HEK293 (cell line): ENCODE measurements around the gene S100A1.

Experiments used
- CTCF ChIP-seq: fragments of 450-650 bp; formaldehyde crosslinking; IDR thresholded peaks from 2 replicates; pipeline ENCODE4 v1.5.1; 2016; ENCODE audit warnings: missing biosample characterization, missing genetic modification characterization
- FEZF1 ChIP-seq: fragments of 450-650 bp; formaldehyde crosslinking; IDR thresholded peaks from 2 replicates; pipeline ENCODE4 v1.5.1; 2016; ENCODE audit warnings: missing biosample characterization, missing genetic modification characterization
- GLI4 ChIP-seq: fragments of 450-650 bp; formaldehyde crosslinking; IDR thresholded peaks from 2 replicates; pipeline ENCODE4 v1.5.1; 2016; ENCODE audit warnings: missing biosample characterization, missing genetic modification characterization
- GLIS2 ChIP-seq: fragments of 450-650 bp; formaldehyde crosslinking; IDR thresholded peaks from 2 replicates; pipeline ENCODE4 v1.5.1; 2016; ENCODE audit warnings: missing biosample characterization, missing genetic modification characterization
- HIC1 ChIP-seq: fragments of 450-650 bp; formaldehyde crosslinking; IDR thresholded peaks from 2 replicates; pipeline ENCODE4 v1.5.1; 2016; ENCODE audit warnings: missing biosample characterization, missing genetic modification characterization
- HOXA7 ChIP-seq: sonication (generic); formaldehyde crosslinking; IDR thresholded peaks from 2 replicates; pipeline ENCODE4 v1.8.1; 2022; ENCODE audit warnings: missing genetic modification reagents, borderline replicate concordance
- KLF16 ChIP-seq: fragments of 450-650 bp; formaldehyde crosslinking; IDR thresholded peaks from 2 replicates; pipeline ENCODE4 v1.5.1; 2017; ENCODE audit warnings: missing biosample characterization, missing genetic modification characterization
- SCRT2 ChIP-seq: fragments of 450-650 bp; formaldehyde crosslinking; IDR thresholded peaks from 2 replicates; pipeline ENCODE4 v1.5.1; 2016; ENCODE audit warnings: missing biosample characterization, missing genetic modification characterization
- YY1 ChIP-seq: fragments of 450-650 bp; formaldehyde crosslinking; IDR thresholded peaks from 2 replicates; pipeline ENCODE4 v1.5.1; 2018; ENCODE audit warnings: missing biosample characterization, missing genetic modification characterization
- ZEB2 ChIP-seq: fragments of 450-650 bp; formaldehyde crosslinking; IDR thresholded peaks from 2 replicates; pipeline ENCODE4 v1.5.1; 2016; ENCODE audit warnings: missing biosample characterization, missing genetic modification characterization
- ZFP41 ChIP-seq: fragments of 450-650 bp; formaldehyde crosslinking; IDR thresholded peaks from 2 replicates; pipeline ENCODE4 v1.5.1; 2016; ENCODE audit warnings: missing biosample characterization, missing genetic modification characterization, borderline replicate concordance
- ZNF121 ChIP-seq: fragments of 450-650 bp; formaldehyde crosslinking; IDR thresholded peaks from 2 replicates; pipeline ENCODE4 v1.5.1; 2016; ENCODE audit warnings: missing biosample characterization, missing genetic modification characterization
- ZNF513 ChIP-seq: fragments of 450-650 bp; IDR thresholded peaks from 2 replicates; pipeline ENCODE4 v1.5.1; 2018; ENCODE audit warnings: missing biosample characterization, missing genetic modification characterization
- ZNF596 ChIP-seq: fragments of 450-650 bp; IDR thresholded peaks from 2 replicates; pipeline ENCODE4 v1.5.0; 2018; ENCODE audit warnings: missing biosample characterization, mild to moderate bottlenecking, missing genetic modification characterization, moderate library complexity
- ZNF623 ChIP-seq: fragments of 450-650 bp; formaldehyde crosslinking; IDR thresholded peaks from 2 replicates; pipeline ENCODE4 v1.5.1; 2016; ENCODE audit warnings: missing biosample characterization, missing genetic modification characterization
- ZNF629 ChIP-seq: fragments of 450-650 bp; formaldehyde crosslinking; IDR thresholded peaks from 2 replicates; pipeline ENCODE4 v1.5.1; 2017; ENCODE audit warnings: missing biosample characterization, missing genetic modification characterization
- ZNF654 ChIP-seq: fragments of 450-650 bp; formaldehyde crosslinking; IDR thresholded peaks from 2 replicates; pipeline ENCODE4 v1.5.1; 2016; ENCODE audit warnings: low read depth, missing biosample characterization, missing genetic modification characterization
- ZNF660 ChIP-seq: fragments of 450-650 bp; IDR thresholded peaks from 2 replicates; pipeline ENCODE4 v1.5.1; 2018; ENCODE audit warnings: missing biosample characterization, mild to moderate bottlenecking, missing genetic modification characterization
- ZSCAN23 ChIP-seq: fragments of 450-650 bp; formaldehyde crosslinking; IDR thresholded peaks from 2 replicates; pipeline ENCODE4 v1.5.1; 2016; ENCODE audit warnings: missing biosample characterization, missing genetic modification characterization
- TF ChIP-seq, protein P1 (sequence below): fragments of 450-650 bp; formaldehyde crosslinking; IDR thresholded peaks from 2 replicates; pipeline ENCODE4 v1.5.1; 2017; ENCODE audit warnings: missing biosample characterization, missing genetic modification characterization

The S100A1 gene

GRCh38 chr1:153626904-153627714 is 1.1 kb upstream of the S100A1 start, which contains the start of gene S100A13 (continued):
- TF ChIP-seq HIC1 (tag by site-specific recombination) (peak; percentile 55), ZSCAN23 (tag by site-specific recombination) (no peak), FEZF1 (tag by site-specific recombination) (peak; percentile 22; the same call in 1 of the 2 replicates), ZNF629 (tag by site-specific recombination) (peak; percentile 56), ZNF623 (tag by site-specific recombination) (no peak), HOXA7 (CRISPR knock-in tag) (no peak), YY1 (tag by site-specific recombination) (0 out of 2 replicates have a peak, but pooled peaks have one; percentile 49), ZNF660 (tag by site-specific recombination) (peak; percentile 65; the same call in 1 of the 2 replicates), CTCF (peak; percentile 89; the same call in 1 of the 2 replicates), ZNF596 (tag by site-specific recombination) (peak; percentile 60), KLF16 (tag by site-specific recombination) (peak; percentile 22; the same call in 1 of the 2 replicates), GLIS2 (tag by site-specific recombination) (peak; percentile 80), ZNF121 (tag by site-specific recombination) (peak; percentile 7; the same call in 1 of the 2 replicates), SCRT2 (peak; percentile 32; the same call in 1 of the 2 replicates), GLI4 (tag by site-specific recombination) (no peak), ZNF654 (tag by site-specific recombination) (no peak), ZEB2 (tag by site-specific recombination) (peak; percentile 71; the same call in 1 of the 2 replicates), ZFP41 (tag by site-specific recombination) (no peak), ZNF513 (tag by site-specific recombination) (no peak)
- TF ChIP-seq, protein P1, sequence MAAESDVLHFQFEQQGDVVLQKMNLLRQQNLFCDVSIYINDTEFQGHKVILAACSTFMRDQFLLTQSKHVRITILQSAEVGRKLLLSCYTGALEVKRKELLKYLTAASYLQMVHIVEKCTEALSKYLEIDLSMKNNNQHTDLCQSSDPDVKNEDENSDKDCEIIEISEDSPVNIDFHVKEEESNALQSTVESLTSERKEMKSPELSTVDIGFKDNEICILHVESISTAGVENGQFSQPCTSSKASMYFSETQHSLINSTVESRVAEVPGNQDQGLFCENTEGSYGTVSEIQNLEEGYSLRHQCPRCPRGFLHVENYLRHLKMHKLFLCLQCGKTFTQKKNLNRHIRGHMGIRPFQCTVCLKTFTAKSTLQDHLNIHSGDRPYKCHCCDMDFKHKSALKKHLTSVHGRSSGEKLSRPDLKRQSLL (tag by site-specific recombination), result peak; percentile 95
